ENCODE data around the gene TNFSF15.
"Not testable (repeated sequence)": the region's sequence is repeated elsewhere in the genome, so short reads cannot be mapped to it uniquely, and the experiment has no call there.

The TNFSF15 gene

DNA sequence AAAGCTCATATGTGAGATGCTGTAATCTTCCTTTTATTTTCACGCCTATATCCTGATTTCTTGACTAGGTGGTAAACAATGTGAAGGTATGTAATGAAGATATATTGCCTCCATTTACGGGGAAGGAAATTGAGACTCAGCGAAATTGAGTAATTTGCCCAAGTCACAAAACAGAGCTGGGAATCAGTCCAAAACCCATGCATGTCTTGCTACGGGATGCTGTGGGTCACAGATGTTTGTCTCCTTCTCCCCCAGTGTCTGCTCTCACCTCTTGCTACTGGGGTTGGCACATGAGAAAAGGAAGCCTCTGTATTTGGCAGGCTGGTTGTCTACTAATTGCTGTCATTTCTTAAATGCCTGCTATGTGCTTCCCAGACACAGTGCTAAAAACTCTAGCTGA lies 70.1 kb downstream of the TNFSF15 start:
- Histone ChIP-seq H3K79me2 (ENCODE audit: control insufficient read depth, insufficient read depth, low read length, unreplicated experiment) (no peaks in the 10 kb centered on the region), H2AFZ (ENCODE audit: low read length, unreplicated experiment) (no peak overlapping the region), H3K4me3 (ENCODE audit: low read depth, low read length) (no peak overlapping the region), H3K27me3 (ENCODE audit: insufficient read depth, low read length) (no peaks in the 10 kb centered on the region), H3K36me3 (ENCODE audit: insufficient read depth, low read length) (no peaks in the 10 kb centered on the region), H3K27ac (ENCODE audit: low read depth, low read length) (no peak overlapping the region), H3K4me1 (ENCODE audit: control insufficient read depth, insufficient read depth, low read length, unreplicated experiment) (peaks cover 17% of the 10 kb centered on the region)

DNA sequence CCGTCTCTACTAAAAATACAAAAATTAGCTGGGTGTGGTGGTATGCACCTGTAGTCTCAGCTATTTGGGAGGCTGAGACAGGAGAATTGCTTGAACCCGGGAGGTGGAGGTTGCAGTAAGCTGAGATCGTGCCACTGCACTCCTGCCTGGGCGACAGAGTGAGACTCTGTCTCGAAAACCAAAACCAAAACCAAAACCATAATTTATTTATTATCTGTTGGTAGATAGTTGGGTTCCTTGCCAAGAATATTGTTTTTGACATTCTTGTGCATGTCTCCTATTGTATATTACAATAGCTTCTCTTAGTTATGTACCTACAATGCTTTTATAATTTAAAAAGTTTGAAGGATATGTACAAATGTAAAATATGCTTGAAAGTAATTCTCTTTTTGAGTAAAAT lies 70.7 kb downstream of the TNFSF15 start:
- H3K36me3 ChIP-seq (ENCODE audit: insufficient read depth, low read length); H3K79me2 ChIP-seq (ENCODE audit: control insufficient read depth, insufficient read depth, low read length, unreplicated experiment); H3K4me3 ChIP-seq (ENCODE audit: low read depth, low read length); H3K27ac ChIP-seq (ENCODE audit: low read depth, low read length); H2AFZ ChIP-seq (ENCODE audit: low read length, unreplicated experiment); H3K27me3 ChIP-seq (ENCODE audit: insufficient read depth, low read length): not testable (repeated sequence)
- H3K4me1 ChIP-seq (ENCODE audit: control insufficient read depth, insufficient read depth, low read length, unreplicated experiment), result peaks cover 17% of the 10 kb centered on the region

All from ACC112 (cell line).